Fibroblast of skin of right biceps (primary cell): ENCODE data around the gene GPI.
"Not testable (repeated sequence)": the region's sequence is repeated elsewhere in the genome, so short reads cannot be mapped to it uniquely, and the experiment has no call there.

Experiments
- DNase-seq: peaks from one replicate; pipeline ENCODE4 v3.0.0-alpha.2; 2013

GPI gene

DNA sequence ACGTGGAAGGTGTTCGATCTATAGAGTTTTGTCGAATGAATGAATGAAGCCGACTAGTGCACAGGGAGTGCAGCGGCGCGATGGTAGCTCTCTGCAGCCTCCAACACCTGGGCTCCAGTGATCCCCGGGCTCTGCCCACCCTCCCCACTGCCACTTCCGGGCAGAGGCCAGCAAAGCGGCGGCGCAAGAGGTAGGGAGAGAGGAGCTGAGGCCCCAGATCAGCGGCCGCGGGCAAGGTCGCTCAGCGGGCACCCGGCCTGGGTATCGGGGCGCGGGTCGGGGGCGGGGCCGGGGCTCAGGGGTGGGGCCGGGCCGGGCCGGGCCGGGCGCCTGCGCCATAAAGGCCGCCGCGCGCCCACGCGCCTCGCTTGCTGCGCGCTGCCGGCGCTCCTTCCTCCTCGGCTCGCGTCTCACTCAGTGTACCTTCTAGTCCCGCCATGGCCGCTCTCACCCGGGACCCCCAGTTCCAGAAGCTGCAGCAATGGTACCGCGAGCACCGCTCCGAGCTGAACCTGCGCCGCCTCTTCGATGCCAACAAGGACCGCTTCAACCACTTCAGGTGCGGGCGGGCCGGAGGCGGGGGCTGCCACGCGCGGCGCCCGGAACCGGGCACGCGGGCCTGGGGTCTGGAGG lies at the start of gene GPI:
Gene GPI (plus strand): TSS at position 367 of the 633 bp plus-strand sequence. CDS start 71 bp downstream, at position 438.
- DNase-seq = peak; percentile 46

DNA sequence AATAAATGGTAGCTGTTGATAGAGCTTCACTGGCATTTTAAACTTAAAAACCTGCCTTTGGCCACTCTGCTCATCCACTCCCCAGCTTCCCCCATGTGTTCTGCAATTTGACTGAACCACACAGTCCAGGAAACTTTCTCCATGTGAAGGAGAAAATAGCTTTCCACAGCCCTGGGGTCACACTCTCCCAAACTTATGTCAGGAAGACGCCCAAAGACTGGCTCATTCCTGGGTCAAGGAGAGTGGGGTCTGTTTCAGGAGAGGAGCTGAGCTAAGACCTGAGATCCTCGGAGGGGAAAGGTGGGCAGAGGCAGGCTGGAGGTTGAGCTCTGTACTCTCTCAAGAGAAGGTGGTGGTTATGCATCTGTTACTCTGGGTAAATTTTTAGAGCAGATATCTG lies 48.7 kb upstream of the GPI start:
- DNase-seq = no peak

DNA sequence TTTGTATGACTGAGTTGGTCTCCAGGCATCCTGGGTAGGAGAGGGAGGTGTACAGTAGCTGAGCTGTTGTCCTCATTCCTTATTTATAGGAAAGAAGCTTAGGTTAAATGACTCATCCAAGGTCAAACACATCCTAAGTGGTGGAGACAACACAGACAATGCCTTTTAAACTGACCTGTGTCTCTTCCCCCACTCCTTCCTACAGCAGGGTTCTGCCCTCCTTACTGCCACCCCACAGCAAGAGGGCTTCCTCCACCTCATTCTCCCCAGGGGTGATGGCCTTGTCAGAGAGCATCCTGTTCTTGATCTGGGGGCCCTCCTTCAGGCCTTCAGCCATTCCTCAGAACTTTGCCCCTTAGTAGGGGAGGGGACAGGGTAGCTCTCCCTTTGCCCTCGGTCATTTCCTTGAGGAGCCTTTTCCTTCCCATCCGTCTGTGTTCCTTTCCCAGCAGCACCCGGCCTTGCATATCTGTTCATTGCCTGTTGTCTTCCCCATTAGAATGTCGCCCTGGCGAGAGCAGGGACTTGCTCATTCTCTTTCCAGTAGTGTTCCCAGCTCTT lies 48.2 kb upstream of the GPI start:
- no peak for DNase-seq

DNA sequence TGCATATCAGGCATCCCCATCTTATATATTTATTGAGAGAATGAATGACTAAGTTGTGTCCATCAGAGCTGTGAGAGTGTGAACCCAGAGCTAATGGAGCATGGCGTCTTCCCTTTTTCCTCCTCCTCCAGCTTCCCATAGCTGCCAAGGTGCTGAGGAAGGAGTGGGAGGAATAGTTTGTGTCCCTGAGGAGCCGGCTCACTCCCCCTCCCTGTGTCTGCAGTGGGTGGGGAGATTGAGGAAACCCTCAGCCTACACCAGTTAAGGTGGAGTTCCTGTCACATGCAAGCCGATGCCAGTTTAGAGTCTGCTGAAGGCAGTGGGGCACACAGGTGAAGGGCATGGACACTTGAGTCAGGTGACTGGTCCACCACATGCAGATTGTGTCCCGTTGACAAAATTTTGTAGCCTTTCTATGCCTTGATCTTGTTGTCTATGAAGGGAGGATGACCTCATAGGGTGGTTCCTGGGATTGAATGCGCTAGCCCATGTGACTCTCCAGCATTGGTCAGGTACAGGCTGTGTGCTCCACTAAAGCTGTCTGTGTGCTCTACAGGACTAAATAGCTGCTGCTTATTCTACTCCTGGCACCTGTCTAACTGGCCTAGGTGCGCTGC lies 47.6 kb upstream of the GPI start:
- no peak for DNase-seq

DNA sequence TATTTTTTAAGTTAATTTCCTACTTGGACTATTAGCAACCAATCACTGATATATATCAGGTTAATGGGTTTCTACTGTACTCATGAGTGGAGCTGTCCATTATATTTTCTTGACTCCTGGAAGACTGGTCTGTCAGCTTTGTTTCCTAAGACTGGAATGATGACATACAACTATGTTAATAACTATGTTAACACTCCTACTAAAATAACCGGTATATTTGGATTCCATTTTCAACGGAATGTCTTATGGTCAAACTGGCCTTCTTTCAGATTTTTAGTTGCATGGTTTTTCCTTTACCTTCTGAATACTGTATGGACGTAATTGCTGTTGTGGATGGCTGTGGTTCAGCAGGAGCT lies 45.8 kb upstream of the GPI start:
- DNase-seq = no peak

DNA sequence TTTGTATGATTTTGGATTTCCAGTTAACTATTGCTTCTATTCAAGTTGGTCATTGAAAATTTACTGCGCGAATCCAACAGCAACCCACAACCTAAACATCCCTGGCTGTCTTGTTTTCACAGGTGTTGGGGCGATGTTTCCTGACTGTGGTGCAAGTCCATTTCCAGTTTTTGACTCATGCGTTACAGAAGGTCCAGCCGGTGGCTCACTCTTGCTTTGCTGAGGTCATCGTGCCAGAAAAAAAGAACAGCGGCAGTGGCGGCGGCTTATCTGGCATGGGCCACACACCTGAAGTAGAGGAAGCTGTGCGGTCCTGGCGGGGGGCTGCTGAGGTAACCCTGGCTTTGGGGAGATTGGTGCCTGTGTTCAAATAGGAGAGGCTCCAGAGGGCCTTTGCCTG lies 45.2 kb upstream of the GPI start:
- no peak for DNase-seq

DNA sequence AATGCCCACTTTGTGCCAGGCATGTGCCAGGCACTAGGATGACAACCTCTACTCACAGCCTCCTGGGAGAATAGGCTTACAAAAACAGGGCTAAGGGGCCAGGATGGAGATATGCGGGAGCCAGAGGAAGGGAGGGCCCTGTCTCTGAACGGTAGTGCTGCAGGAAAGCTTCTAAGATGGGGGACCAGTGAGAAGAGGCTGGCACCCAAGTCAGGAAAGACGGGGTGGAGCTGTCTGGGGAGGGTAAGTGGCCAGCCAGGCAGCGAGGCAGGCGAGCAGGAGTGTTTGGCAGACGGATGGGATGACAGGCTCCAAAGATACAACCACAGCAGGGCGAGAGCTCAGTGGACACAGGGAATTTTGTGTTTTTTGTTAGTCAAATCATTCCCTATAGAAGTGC lies 44.7 kb upstream of the GPI start:
- no peak for DNase-seq

DNA sequence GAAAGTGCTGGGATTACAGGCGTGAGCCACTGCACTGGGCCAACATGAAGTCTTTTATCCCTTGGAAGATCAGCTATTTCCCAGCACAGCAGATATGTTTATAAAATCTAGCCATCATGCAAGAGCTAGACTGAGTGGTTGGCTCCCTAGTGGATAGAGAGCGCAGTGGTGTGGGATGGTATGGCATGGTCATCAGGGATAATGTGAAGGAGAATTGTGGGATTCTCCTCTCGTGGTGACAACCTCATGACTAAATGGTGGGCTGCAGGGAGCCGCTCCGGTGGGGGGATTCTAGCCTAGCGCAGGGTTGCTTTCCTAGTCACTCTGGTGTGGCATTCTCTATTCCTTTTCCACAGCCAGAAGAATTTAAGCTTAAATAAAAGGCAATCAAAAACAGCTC lies 43.3 kb upstream of the GPI start:
- DNase-seq = no peak

DNA sequence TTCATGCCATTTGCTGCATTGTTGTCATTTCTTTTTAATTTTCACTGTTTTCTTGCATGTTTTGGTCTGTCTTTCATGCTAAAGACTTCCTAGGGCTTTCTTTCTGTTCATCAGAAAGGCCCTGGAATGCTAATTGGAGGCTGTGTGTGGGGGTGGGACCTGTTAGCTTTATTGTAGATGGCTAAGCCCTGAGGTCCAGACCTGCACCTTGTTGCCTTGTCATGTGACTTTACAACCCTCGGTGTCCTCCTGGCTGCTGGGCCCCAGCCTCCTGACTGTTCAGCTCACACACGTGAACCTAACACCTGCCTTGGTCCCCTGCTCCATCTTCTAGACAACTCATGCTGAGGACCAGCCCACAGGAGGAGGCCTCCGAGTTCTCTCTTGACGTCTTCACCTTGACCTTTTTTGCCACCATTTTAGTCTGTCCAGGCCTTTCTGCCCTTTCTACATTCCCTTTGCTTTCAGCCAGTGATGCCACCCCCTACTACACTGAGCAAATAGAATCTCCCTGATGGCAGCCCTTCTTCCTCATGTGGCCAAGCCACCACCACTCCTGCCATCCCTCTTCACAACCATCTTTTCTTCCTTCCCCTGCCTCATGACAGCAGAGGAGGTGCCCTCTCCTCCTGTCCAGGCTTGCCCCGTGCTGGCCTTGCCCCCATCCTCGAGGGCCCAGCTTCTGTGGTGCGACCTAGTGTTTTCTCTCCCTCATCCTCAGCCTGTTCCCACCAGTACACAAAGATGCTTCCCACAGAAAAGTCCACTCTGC lies 41.4 kb upstream of the GPI start:
- DNase-seq = no peak

DNA sequence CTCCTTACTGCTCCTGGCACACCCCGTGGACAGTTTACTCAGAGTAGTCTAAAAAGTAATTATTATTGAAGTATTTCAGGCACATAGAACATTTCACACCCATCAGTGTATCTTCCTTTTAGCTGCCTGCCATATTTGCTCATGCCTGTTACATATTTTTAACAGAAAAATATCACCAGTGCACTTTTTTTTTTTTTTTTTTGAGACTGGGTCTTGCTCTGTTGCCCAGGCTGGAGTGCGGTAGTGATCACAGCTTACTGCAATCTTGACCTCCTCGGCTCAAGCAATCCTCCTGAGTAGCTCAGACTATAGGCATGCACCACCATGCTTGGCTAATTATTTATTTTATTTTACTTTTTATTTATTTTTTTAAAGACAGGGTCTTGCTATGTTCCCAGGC lies 40.7 kb upstream of the GPI start:
- DNase-seq = no peak

DNA sequence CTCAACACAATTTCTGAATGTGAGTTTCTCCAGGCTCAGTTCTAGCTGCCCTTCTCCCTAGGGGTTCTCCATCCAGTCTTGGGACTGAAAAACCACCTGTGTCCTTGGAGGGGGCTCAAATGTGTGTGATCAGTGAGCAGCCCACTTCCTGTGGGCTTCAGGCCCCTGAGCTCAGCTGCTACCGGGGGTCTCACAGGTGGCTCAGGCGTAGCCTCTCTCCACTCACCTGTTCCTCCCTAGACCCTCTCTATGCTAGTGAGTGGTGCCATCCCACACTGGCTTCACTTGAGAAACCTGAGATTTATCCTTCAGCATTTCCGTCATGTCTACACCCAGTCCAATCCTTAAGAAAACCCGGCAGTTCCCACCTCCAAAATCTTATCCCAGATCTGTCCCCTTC lies 39.8 kb upstream of the GPI start:
- DNase-seq = no peak

DNA sequence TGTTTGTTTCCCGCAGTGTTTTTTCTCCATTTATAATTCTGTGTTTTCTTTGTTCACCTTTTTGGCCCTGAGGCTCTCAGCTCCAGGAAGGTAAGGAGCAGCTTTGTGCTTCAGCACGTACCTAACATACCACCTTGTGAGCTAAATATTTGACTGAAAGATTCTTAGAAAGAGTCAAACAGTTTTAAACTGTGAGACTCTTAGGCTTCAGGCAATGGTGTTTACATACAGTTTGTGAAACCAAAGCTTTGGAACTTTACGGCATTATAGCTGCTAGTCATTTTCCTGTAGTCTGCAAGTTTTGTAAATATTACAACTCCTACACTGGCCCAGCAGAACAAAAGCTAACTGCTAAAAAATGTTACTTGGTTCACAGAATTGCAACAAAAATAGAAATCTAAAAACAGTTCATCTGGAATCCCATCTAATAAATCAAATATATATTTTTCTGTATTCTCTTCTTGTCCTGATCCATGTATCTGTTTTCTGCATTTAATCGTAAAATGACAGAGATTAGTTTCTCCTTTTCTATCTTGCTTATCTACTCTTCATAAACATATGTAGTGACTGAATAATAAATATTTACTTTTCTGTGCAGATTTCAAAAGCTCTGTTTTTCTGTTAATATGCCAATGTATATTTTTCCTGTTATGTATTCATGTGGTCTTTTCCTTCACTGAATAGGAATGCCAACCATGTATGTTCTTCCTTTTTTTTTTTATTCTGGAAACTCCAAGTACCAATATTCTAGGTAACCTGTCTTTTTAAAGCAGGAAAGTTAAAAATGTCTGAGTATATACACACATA lies 38.8 kb upstream of the GPI start:
- no peak for DNase-seq

DNA sequence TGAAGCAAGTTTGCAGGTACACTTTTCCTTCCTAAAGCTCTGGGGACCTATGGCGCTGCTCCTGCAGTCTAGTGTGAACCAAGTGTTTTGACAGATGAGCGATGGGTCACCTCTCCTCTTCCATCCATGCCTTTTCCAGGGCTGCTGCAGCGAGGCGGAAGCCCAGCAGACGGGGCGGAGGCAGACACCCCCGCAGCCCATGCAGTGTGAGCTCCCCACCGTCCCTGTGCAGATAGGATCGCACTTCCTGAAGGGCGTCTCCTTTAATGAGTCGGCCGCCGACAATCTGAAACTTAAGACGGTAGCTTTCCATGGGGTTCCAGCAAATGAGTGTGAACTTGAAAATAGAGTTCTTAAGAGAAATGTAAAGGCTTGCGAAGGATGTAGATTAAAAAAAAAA lies 37.1 kb upstream of the GPI start:
- no peak for DNase-seq

DNA sequence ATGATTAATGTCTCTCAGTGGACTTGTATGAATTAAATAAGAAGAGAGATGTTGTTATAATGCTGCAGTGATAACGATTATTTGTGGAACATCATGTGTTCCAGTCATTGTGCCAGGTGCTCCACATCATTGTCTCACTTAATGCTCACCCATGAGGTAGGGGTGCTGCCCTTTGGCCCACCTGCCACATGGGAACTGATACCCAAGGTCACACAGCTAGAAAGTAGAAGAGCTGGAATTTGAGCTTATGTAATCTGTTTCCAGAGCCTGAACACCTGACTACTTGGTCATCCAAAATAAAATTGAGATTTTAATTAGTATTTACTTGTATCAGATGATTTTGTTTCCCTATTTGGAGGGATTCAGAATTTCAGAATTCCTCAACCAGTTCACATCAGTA lies 36.0 kb upstream of the GPI start:
- DNase-seq = no peak

DNA sequence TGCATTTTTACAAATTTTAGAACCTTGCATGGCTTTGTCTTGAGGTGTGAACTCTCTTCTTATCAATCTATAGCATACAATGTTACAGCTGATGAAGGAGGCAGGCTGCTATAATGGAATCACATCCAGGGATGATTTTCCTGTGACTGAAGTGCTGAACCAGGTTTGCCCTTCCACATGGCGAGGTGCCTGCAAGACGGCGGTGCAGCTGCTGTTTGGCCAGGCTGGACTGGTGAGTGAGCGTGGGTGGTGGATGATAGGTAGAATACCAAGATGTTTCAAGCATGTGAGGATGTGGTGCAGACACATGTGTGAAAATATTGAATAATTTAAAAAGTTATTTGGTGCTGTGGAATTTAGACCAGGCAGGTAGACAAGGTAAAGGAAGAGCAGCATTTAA lies 34.9 kb upstream of the GPI start:
- no peak for DNase-seq

DNA sequence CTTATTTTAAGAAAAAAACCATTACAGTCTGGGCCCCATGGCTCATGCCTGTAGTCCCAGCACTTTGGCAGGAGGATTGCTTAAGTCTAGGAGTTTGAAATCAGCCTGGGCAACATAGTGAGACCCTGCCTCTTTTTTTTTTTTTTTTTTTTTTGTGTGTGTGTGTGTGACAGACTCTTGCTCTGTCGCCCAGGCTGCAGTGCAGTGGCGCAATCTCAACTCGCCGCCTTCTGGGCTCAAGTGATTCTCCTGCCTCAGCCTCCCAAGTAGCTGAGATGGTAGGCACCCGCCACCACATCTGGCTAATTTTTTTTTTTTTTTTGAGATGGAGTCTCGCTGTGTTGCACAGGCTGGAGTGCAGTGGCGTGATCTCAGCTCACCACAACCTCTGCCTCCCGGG lies 34.4 kb upstream of the GPI start:
- DNase-seq = not testable (repeated sequence)

DNA sequence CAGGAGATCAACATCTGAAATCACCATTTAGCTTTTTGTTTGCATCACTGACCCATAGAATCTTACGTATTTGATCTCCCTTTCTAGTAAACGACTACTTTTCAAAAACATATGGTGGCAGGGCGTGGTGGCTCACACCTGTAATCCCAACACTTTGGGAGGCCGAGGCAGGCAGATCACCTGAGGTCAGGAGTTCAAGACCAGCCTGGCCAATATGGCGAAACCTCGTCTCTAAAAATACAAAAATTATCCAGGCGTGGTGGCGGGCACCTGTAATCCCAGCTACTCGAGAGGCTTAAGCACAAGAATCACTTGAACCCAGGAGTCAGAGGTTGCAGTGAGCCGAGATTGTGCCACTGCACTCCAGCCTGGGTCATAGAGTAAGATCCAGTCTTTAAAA lies 33.4 kb upstream of the GPI start:
- not testable (repeated sequence) for DNase-seq

DNA sequence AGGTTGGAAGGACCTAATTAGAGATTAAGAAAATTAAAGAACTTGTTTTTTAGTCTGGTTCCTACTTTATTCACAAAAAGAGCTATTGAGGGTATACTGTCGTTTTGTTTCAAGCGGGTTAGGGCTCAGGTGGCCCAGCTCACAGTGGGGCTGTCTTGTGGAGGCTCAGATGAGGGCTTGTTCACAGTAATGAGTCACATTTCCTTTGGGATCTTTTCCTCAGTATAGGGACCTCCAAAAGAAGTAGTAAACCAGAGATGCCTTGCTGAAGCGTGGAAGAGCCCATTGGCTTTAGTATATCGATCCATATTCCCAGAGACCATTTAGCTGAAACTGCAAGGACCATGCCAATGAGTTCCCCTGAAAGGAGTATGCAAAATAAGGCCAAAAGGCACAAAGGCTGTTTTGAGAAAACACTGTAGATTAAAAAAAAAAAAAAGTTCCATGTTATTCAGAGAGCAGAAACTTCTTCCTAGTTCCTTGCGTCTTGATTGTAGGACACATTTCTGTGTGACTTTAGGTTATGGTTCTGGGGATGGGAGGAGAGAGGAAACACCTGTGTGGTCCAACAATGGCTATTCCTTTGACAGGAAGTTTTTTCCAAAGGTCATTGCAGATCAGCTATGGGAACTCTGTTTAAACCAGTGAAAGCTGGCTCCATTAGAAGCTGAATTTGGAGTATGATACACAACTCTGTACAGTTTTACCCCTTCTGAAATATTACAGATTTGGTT lies 32.8 kb upstream of the GPI start:
- peak; percentile 10 for DNase-seq

DNA sequence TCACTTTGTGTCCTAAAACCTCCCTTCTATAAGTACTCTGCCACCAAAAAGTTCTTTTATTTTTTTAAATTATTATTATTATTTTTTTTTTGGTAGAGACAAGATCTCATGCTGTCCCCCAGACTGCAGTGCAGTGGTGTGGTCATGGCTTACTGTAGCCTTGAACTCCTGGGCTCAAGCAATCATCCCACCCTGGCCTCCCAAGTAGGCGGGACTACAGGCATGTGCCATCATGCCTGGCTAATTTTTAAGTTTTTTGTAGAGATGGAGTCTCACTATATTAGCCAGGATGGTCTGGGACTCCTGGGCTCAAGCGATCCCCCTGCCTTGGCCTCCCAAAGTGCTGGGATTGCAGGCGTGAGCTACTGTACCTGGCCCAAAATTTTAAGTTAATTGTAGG lies 29.1 kb upstream of the GPI start:
- no peak for DNase-seq

DNA sequence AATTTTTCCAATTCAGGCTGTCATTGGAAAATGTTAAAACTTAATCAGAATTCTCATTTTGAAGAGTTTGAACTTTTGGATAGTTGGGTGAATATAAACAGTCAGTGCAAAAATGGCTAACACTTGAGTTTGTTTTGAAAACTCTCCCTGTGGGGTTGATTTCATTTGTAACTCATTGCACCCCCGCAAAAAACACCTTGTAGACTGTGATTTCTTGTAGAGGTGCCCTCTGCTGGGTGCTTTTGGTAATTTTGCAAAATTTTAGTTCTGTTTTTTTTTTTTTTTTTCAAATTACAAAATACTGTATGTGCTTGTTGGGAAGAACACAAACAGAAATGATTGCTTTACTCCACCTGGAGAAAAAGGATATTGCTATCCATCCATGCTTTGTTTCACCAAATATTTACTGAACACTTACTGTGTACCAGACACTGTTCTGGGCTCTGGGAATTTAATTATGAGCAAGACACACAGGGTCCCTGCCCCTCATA lies 28.2 kb upstream of the GPI start:
- peak; percentile 36 for DNase-seq

DNA sequence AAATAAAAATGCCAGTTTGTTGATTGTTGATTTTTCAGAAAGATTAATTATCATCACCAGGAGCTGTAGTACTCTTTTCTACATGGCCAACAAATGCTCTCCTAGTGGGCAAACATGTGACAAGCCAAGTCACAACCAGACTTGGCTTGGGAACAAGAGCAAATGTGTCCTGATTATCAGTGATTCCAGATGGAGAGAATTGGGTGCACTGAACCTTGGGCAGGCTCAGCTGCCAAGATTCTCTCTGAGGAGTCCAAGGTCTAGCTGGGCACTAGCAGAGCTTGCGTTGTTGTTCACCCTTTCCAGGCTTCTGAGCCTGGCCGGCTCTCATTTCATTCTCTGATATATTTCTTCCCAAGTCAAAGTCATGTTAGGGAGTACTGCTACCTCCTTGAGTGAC lies 27.3 kb upstream of the GPI start:
- no peak for DNase-seq

DNA sequence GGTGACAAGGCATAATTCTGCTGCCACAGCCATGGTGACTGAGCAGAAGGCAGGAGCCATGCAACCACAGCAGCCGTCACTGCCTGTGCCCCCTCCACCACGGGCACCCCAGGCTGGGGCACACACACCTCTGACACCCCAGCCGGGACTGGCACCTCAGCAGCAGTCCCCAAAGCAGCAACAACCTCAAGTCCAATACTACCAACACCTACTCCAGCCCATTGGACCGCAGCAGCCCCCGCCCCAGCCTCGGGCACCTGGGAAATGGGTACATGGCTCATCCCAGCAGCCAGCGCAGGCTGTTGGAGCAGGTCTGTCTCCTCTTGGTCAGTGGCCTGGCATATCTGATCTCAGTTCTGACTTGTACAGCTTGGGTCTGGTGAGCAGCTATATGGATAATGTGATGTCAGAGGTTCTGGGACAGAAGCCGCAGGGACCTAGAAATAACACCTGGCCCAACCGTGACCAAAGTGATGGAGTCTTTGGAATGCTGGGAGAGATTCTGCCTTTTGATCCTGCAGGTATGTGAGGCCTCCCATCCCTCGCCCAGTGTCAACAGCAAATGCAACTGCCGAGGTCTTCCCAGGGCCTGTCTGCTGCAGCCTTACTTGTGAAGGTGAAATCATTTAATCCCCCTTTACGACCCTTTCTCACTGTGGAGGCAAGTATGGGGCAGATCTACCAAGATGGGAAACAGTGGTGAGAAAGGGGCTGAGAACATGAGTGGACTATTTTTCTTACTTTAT lies 22.9 kb upstream of the GPI start:
- no peak for DNase-seq
